Stomach smooth muscle (tissue), 2 donors: Measurements from ENCODE around the gene ARHGEF11.
"Not testable (repeated sequence)": the region's sequence is repeated elsewhere in the genome, so short reads cannot be mapped to it uniquely, and the experiment has no call there.

Experiments
- H3K27ac ChIP-seq: one replicate; pipeline ENCODE4 v1.7.0; 2013; ENCODE audit warnings: mild to moderate bottlenecking, low read length, inconsistent platforms
- H3K27me3 ChIP-seq, 2 donors: one replicate each; pipeline ENCODE4 v1.7.0; 2013; ENCODE audit warnings: low read length in 2 of 2; ENCODE audit not compliant: insufficient read depth in 2 of 2, control insufficient read depth in 1 of 2
- H3K36me3 ChIP-seq, 2 donors: one replicate each; pipeline ENCODE4 v1.7.0; 2013; ENCODE audit warnings: low read length in 2 of 2; ENCODE audit not compliant: control insufficient read depth in 2 of 2, insufficient read depth in 2 of 2
- H3K4me1 ChIP-seq: one replicate; pipeline ENCODE4 v1.7.0; 2013; ENCODE audit warnings: low read length; ENCODE audit not compliant: control insufficient read depth, insufficient read depth
- H3K4me3 ChIP-seq, 2 donors: one replicate each; pipeline ENCODE4 v1.7.0; 2013; ENCODE audit warnings: low read length in 2 of 2
- H3K9ac ChIP-seq, 2 donors: one replicate each; pipeline ENCODE4 v1.7.0; 2013; ENCODE audit warnings: low read length in 2 of 2, mild to moderate bottlenecking in 1 of 2
- H3K9me3 ChIP-seq, 2 donors: one replicate each; pipeline ENCODE4 v1.7.0; 2013; ENCODE audit warnings: low read length in 2 of 2; ENCODE audit not compliant: control insufficient read depth in 2 of 2
- donor health status: healthy.
- donor health status: Pancreatic carcinoma.

ARHGEF11 gene

GRCh38 chr1:157086299-157086698 is 40.8 kb upstream of the ARHGEF11 start:
- Histone ChIP-seq H3K4me3 (no peak overlapping the region), H3K36me3 (no peaks in the 10 kb centered on the region), H3K9me3 (no peaks in the 10 kb centered on the region), H3K4me1 (no peaks in the 10 kb centered on the region), H3K27me3 (no peaks in the 10 kb centered on the region), H3K27ac (no peak overlapping the region), H3K9ac (no peak overlapping the region)

GRCh38 chr1:157085421-157085820 is 39.9 kb upstream of the ARHGEF11 start:
- Histone ChIP-seq H3K4me1 (no peaks in the 10 kb centered on the region), H3K27me3 (no peaks in the 10 kb centered on the region), H3K36me3 (no peaks in the 10 kb centered on the region), H3K4me3 (no peak overlapping the region), H3K9me3 (no peaks in the 10 kb centered on the region), H3K9ac (no peak overlapping the region), H3K27ac (no peak overlapping the region)

GRCh38 chr1:157084720-157085119 is 39.2 kb upstream of the ARHGEF11 start:
- H3K9me3 ChIP-seq, result no peaks in the 10 kb centered on the region
- H3K4me1 ChIP-seq, result no peaks in the 10 kb centered on the region
- H3K27ac ChIP-seq, result no peak overlapping the region

DNA sequence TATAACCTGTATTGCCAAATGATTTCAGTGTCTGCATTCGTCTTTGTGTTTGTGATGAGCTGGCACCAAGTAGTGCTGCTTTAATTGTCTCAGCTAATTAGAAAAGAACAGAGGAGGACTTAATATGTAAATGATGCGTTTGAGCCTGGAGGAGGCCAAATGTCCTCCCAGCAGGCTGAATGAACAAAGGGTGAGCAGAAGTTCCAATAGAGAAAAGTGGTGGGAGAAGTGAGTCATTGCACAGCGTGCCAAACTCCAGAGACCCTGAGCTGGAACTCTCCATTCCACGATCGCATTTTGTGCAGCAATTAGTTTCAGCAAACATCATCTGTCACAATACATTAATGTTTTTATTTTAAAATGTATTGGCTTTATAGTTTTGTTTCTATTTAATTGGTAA is 36.2 kb upstream of the ARHGEF11 start:
- Histone ChIP-seq H3K4me3 (no peak overlapping the region), H3K27me3 (peaks cover 0 to 2% of the 10 kb centered on the region in 2 donors), H3K27ac (no peak overlapping the region), H3K36me3 (no peaks in the 10 kb centered on the region), H3K9me3 (no peaks in the 10 kb centered on the region), H3K4me1 (no peaks in the 10 kb centered on the region), H3K9ac (no peak overlapping the region)

More at GRCh38 chr1:157084720-157085119, 39.2 kb upstream of the ARHGEF11 start:
- no peaks in the 10 kb centered on the region for H3K36me3 ChIP-seq
- H3K4me3 ChIP-seq, result no peak overlapping the region
- H3K9ac ChIP-seq, result no peak overlapping the region
- no peaks in the 10 kb centered on the region for H3K27me3 ChIP-seq

DNA sequence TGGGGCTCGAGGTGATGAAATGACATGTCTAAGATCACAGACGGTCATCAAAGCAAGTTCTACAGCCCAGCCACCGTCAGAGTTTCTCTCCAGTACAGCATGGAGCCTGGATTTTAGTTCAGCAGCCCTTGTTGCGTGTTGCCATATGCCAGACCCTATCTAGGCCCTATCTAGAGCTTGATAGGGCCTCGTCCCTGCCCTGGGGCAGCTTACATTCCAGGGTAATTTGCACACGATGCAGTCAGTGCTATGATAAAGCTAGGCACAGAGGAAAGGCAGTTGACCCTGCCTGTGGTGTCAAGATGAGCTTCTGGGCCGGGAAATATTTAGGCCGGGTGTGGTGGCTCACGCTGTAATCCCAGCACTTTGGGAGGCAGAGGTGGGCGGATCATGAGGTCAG is 35.2 kb upstream of the ARHGEF11 start:
- no peak overlapping the region for H3K9ac ChIP-seq
- no peaks in the 10 kb centered on the region for H3K36me3 ChIP-seq
- peaks cover 0 to 2% of the 10 kb centered on the region in 2 donors for H3K27me3 ChIP-seq
- H3K9me3 ChIP-seq, result no peaks in the 10 kb centered on the region
- H3K4me3 ChIP-seq, result no peak overlapping the region
- no peaks in the 10 kb centered on the region for H3K4me1 ChIP-seq
- no peak overlapping the region for H3K27ac ChIP-seq

DNA sequence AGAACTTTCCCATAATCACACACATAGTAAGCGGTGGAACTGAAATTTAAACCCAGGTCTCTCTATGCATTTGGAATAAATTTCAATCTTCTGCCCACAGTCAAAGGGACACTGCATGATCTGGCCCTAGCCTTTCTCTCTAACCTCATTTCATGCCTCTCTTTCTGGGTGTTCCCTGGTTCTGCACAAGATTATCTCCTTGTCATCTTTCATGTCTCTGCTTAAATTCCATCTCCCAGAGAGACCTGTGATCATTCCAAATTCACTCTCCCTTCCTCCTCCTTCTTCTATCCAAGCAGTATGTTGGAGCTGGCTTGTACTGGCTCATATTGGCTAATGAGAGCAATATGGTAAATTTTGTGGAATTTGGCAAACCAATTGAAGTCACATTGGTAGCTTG is 31.9 kb upstream of the ARHGEF11 start:
- Histone ChIP-seq H3K4me1 (peaks cover 3% of the 10 kb centered on the region), H3K27me3 (peaks cover 0 to 2% of the 10 kb centered on the region in 2 donors), H3K36me3 (no peaks in the 10 kb centered on the region), H3K9me3 (no peaks in the 10 kb centered on the region), H3K9ac (no peak overlapping the region), H3K4me3 (no peak overlapping the region), H3K27ac (no peak overlapping the region)

DNA sequence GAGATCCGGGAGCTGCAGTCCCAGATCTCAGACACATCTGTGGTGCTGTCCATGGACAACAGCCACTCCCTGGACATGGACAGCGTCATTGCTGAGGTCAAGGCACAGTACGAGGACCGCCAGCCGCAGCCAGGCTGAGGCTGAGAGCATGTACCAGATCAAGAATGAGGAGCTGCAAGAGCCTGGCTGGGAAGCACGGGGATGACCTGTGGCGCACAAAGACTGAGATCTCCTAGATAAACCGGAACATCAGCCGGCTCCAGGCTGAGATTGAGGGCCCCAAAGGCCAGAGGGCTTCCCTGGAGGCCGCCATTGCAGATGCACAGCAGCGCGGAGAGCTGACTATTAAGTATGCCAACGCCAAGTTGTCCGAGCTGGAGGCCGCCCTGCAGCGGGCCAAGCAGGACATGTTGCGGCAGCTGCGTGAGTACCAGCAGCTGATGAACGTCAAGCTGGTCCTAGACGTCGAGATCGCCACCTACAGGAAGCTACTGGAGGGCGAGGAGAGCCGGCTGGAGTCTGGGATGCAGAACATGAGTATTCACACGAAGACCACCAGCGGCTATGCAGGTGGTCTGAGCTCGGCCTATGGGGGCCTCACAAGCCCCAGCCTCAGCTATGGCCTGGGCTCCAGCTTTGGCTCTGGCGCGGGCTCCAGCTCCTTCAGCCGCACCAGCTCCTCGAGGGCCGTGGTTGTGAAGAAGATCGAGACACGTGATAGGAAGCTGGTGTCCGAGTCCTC is 28.6 kb upstream of the ARHGEF11 start:
- H3K27ac ChIP-seq, result no peak overlapping the region
- no peaks in the 10 kb centered on the region for H3K9me3 ChIP-seq
- peaks cover 0 to under 1% of the 10 kb centered on the region in 2 donors for H3K27me3 ChIP-seq
- peaks cover 3% of the 10 kb centered on the region for H3K4me1 ChIP-seq
- no peaks in the 10 kb centered on the region for H3K36me3 ChIP-seq
- no peak overlapping the region for H3K9ac ChIP-seq
- H3K4me3 ChIP-seq, result peak overlapping the region in 1 of 2 donors; percentile 54

- Histone ChIP-seq H3K4me1 (peaks cover 3% of the 10 kb centered on the region), H3K4me3 (no peak overlapping the region), H3K27me3 (no peaks in the 10 kb centered on the region), H3K36me3 (no peaks in the 10 kb centered on the region), H3K9me3 (no peaks in the 10 kb centered on the region), H3K9ac (no peak overlapping the region), H3K27ac (no peak overlapping the region)
These were observed 24.1 kb upstream of the ARHGEF11 start for GRCh38 chr1:157069601-157070000.

GRCh38 chr1:157059241-157059640 is 13.7 kb upstream of the ARHGEF11 start:
- H3K9ac ChIP-seq, H3K27ac ChIP-seq, H3K27me3 ChIP-seq, H3K36me3 ChIP-seq, H3K9me3 ChIP-seq, H3K4me3 ChIP-seq, H3K4me1 ChIP-seq: not testable (repeated sequence)

DNA sequence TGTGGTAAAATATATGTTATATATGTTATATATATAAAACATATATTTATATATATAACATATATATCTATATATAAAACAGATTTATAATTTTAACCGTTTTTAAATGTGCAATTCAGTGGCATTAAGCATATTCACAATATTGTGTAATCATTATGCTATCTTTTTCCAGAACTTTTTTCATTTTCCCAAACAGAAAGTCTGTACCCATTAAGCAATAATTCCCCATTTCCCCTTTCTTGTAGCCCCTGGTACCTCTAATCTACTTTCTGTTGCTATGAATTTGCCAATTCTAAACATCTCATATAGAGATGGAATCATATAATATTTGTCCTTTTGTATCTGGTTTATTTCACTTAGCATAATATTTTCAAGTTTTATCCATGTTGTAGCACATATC is 10.7 kb upstream of the ARHGEF11 start:
- no peaks in the 10 kb centered on the region for H3K4me1 ChIP-seq
- no peak overlapping the region for H3K4me3 ChIP-seq
- no peaks in the 10 kb centered on the region for H3K36me3 ChIP-seq
- no peaks in the 10 kb centered on the region for H3K27me3 ChIP-seq
- no peak overlapping the region for H3K27ac ChIP-seq
- H3K9ac ChIP-seq, result no peak overlapping the region
- no peaks in the 10 kb centered on the region for H3K9me3 ChIP-seq

- H3K4me1 ChIP-seq, H3K36me3 ChIP-seq, H3K27me3 ChIP-seq, H3K27ac ChIP-seq, H3K9ac ChIP-seq, H3K4me3 ChIP-seq, H3K9me3 ChIP-seq: not testable (repeated sequence)
These were observed 10.2 kb upstream of the ARHGEF11 start for GRCh38 chr1:157055729-157056128.
